ENCODE measurements around the gene SGCB.

The SGCB gene

GRCh38 chr4:52017814-52018213, 20.3 kb downstream of the SGCB start:
- no peak for DNase-seq

GRCh38 chr4:52016981-52017380, 21.1 kb downstream of the SGCB start:
- DNase-seq, result no peak

- no peak for DNase-seq
Observed at GRCh38 chr4:52015366-52015765, 22.7 kb downstream of the SGCB start.

GRCh38 chr4:52014903-52015302, 23.2 kb downstream of the SGCB start:
- DNase-seq, result no peak

- no peak for DNase-seq
Observed at GRCh38 chr4:52012651-52013050, 25.4 kb downstream of the SGCB start.

DNA sequence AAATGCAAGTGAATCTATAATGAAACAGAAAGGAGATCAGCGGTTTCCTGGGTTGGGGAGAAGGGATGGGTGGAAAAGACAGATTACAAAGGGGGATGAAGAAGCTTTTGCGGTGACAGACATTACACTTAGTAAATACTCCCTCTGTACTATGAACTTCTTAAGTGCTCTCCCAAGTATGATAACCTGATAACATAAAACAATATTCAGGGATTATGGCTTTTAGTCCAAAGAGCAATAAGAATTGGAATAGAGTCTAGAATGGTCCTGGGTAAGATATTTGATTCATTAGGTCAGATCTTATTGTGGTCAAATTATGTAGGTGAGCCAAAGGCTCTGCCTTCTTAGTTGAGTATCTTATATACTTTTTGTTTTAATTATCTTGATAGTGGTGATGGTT, 27.1 kb downstream of the SGCB start:
- DNase-seq, result no peak

- no peak for DNase-seq
Observed at GRCh38 chr4:52006887-52007286, 31.2 kb downstream of the SGCB start.

DNA sequence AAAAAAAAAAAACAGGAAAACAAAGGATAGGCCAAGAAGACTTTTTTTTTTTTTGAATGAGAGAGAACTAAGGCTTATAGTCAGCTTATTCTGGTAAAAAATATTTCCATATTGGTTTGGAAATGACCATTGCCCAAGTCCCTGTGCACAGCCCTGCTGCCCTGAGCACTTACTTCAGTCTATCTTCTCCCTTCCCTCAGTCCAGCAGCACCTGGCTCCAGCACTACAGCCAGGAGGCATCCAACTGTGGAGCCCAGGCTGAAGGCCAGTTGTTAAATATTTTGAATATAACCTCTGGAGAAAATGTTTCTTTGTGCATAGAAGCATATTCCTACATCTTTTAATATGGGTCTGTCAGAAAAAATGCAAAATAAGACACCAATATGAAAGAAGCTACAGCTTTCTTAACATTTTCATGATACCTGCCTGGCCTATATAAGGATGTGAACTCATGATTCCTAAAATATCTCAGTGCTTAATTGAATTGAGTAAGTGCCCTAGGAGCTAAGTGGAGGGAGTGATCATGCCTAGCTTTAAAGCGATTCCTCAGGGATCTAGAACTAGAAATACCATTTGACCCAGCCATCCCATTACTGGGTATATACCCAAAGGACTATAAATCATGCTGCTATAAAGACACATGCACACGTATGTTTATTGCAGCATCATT, 32.4 kb downstream of the SGCB start:
- DNase-seq, result no peak

DNA sequence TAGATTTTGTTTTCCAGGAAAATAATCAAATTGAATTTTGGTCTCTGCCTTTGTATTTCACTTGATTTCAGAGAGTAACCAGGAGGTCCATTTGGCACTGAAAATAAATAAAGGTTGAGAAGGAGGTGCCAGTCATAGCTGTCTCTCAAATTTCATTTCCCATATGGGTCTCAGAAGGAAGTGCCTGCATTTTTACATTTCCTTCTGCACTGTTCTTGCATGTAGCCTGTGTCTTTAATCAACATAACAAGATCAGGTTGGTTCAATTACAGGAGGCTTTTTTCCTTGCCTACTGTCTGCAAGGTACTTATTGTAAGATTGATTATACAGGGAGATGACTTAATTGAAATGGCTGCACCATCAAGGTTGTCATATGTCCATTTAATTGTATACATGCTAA, 33.7 kb downstream of the SGCB start:
- no peak for DNase-seq

GRCh38 chr4:52001616-52002015, 36.5 kb downstream of the SGCB start:
- DNase-seq, result no peak

DNA sequence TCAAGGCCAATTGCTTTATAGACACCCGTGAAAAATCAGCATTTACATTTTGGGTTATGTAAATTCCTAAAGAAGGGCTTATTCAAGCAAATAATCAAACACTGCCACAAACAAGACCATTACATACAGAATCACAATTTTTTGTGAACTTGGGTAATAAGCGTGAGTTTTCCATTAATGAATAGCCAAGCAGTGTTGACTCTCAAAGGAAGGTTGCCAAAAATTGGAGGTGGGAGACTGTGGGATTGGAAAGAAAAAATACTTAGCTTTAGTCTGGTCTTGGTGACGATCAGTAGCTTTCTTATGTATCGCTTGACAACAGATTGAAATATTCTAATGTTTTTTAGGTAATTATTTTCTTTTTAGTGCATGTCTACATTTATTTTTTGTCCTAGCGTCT, 38.8 kb downstream of the SGCB start:
- DNase-seq, result no peak

GRCh38 chr4:51998837-51999236, 39.3 kb downstream of the SGCB start:
- no peak for DNase-seq

DNA sequence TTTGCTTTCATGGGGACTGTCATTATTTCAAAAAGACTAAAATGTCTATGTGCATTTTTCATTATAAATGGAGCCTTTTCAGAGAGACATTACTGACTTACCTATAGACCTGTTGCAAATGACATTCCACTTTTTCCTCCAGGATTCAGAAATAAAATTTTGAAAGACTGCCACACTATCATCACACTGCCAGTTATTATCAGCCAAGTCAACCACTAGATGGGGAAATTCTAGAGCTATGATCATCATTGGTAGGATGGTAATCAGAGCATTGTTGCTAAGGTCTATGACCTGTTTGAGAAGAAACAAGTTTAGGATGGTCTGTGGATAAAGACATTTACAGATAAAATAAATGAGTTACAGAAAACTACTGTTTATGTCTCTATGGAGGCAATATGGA, 40.5 kb downstream of the SGCB start:
- no peak for DNase-seq

DNA sequence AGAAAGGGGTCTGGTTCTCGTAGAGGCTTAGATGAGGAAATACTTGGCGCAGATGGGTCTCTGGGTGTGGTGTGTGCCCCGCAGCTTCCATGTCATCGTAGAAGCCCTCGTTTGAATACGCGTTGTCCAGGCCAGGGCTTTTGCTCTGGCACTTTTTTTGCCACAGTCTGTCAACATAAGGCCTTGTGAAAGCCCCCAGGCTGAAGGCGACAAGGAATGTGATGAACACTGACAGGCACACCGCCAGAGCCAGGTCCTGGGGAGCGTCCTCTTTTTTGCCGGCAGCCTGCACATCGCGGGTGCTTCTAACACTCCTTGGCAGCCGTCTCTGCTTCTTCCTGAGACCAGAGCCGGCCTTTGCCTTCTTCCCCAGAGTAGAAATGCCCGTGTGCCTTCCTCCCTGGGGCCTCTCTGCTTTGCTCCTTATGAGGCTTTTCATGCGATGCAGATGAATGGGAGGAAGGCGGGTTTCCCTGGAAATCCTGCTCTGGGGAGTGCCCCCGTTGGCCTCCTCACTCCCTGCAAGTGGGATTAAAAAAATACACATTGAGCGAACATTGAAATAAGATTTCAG, 42.4 kb downstream of the SGCB start:
- no peak for DNase-seq
